NCI-H748 (cell line): Measurements from ENCODE around the gene PSMD12.
"Not testable (repeated sequence)": the region's sequence is repeated elsewhere in the genome, so short reads cannot be mapped to it uniquely, and the experiment has no call there.

Source experiments
- DNase-seq: peaks from one replicate; lab custom pipeline; 2025; ENCODE audit not compliant: unreplicated experiment; lab: John Stamatoyannopoulos, UW

Gene PSMD12

GRCh38 chr17:67359960-67360791 lies 6.2 kb downstream of the PSMD12 start:
- peak; percentile 11 for DNase-seq

DNA sequence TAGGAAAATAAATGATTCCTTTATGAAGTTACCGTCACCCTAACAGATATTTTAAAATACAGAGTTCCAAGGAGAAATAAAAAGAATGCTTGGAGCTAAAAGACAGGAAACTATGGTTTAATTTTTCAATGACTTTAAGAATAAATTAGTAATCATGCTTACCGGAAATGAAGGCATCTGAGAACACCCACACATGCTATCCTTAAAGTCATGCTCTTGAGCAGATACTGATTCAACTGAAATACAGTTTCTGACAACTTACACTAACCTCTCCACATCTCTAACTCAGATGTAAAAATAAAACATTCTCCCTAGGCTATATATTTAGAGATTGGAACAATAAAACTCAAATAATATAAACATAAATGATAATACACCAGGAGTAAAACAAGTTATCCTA lies 7.8 kb downstream of the PSMD12 start:
- no peak for DNase-seq

DNA sequence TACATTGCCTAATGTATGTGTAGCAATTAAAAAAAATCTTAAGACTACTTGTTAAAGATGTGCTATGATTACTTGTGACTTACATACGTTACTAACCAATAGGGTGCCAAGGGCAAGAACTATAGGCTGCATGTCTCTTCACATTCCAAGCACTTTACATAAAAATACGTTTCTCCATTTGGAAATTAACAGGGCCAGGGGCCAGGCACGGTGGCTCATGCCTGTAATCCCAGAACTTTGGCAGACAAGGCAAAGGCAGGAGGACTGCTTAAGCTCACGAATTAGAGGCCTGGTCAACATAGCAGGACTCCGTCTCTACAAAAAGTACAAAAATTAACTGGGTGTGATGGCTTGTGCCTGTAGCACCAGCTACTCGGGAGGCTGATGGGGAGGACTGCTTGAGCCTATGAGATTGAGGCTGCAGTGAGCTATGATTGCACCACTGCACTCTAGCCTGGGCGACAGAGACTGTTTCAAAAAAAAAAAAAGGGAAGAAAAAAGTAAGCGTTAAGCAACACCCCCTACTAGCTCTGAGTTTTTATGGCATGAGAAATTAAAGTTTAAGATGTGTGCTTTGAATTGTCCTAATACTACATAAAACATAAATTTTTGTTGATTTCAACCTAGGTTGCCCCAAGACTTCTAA lies 12.3 kb downstream of the PSMD12 start:
- DNase-seq: no peak

DNA sequence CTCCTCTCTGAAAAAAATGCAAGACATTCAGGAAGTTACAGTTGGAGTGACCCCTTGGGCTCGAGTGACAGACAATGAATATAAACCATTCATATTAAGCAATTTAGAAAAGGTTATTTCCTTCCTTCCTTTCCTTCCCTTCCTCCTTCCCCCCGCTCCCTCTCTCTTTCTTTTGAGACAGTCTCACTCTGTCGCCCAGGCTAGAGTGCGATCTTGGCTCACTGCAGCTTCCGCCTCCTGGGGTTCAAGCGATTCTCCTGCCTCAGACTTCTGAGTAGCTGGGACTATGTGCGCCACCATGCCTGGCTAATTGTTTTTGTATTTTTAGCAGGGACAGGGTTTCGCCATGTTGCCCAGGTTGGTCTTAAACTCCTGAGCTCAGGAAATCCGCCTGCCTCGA lies 13.2 kb downstream of the PSMD12 start:
- no peak for DNase-seq

- DNase-seq: no peak
These were observed 17.0 kb downstream of the PSMD12 start for GRCh38 chr17:67349420-67349819.

DNA sequence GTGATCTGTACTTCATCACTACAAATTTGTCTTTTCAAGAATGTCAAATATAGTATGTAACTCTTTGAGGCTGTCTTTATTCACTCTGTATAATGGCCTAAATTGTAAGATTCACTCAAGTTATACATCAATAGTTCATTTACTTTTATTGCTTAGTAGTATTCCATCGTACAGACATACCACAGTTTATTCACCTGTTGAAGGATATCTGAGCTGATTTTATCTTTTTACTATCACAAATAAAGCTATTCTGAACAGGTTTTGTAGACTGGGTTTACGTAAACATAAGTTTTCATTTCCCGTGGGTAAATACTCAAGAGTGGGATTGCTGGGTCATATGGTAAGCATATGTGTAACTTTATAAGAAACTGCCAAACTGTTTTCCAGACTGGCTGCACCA lies 18.6 kb downstream of the PSMD12 start:
- no peak for DNase-seq

DNA sequence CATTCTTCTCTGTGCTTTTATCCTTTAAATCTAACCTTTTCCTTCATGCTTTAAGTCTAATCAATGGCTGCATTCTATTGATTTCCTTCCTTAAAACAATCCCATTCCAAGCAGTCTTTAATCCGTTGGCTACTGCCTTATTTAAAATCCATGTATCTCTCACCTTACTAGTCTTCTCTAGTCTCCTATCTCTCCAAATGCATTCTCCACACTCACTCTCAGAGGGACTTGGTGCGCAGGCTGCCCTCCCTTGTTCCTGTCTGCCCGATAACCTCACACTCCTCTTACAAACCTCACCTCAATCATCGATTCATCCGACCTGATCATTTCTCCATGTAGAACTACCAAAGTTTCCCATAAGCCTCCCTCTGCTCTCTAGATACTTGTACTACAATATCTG lies 23.1 kb downstream of the PSMD12 start:
- no peak for DNase-seq

GRCh38 chr17:67338353-67338752 lies 28.0 kb downstream of the PSMD12 start:
- DNase-seq: not testable (repeated sequence)

- no peak for DNase-seq
These were observed 29.5 kb downstream of the PSMD12 start for GRCh38 chr17:67336859-67337258.

- no peak for DNase-seq
These were observed 31.0 kb downstream of the PSMD12 start for GRCh38 chr17:67335245-67335835.

- not testable (repeated sequence) for DNase-seq
These were observed 34.2 kb downstream of the PSMD12 start for GRCh38 chr17:67332162-67332508.

GRCh38 chr17:67331381-67332161 lies 34.8 kb downstream of the PSMD12 start:
- DNase-seq: not testable (repeated sequence)

DNA sequence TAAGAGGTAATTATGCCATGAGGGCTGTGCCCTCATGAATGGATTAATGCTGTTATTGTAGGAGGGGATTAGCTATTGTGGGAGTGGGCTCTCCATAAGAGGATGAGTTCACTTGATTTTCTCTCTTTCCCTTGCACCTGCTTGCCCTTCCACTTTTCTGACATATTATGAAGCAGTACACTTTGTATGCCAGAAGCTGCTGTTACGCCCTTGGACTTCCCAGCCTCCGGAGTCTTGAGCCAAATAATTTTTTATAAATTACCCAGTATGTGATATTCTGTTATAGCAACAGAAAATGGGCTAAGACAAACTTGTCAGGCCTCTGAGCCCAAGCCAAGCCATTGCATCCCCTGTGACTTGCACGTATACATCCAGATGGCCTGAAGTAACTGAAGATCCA lies 38.4 kb downstream of the PSMD12 start:
- DNase-seq: no peak

- DNase-seq: not testable (repeated sequence)
These were observed 39.2 kb downstream of the PSMD12 start for GRCh38 chr17:67326959-67327745.

DNA sequence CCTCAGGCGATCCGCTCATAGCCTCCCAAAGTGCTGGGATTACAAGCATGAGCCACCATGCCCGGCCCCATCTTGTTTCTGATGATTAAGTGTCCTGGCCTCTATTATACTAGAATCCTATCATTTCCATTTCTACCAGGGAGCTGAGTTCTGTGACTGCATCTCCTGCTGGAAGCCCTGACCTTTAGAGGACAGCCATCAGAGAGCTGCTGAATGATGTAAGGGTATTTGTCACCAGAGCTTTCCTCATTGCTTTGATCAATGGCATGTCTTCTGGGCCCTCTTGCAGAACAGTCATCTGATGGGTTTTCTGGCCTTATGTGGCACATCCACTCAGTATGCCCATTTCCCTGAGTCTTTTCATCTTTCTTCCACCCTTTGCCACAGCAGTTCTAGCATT lies 39.9 kb downstream of the PSMD12 start:
- no peak for DNase-seq

GRCh38 chr17:67324330-67324729 lies 42.0 kb downstream of the PSMD12 start:
- DNase-seq: no peak

- no peak for DNase-seq
These were observed 42.9 kb downstream of the PSMD12 start for GRCh38 chr17:67323445-67323844.

DNA sequence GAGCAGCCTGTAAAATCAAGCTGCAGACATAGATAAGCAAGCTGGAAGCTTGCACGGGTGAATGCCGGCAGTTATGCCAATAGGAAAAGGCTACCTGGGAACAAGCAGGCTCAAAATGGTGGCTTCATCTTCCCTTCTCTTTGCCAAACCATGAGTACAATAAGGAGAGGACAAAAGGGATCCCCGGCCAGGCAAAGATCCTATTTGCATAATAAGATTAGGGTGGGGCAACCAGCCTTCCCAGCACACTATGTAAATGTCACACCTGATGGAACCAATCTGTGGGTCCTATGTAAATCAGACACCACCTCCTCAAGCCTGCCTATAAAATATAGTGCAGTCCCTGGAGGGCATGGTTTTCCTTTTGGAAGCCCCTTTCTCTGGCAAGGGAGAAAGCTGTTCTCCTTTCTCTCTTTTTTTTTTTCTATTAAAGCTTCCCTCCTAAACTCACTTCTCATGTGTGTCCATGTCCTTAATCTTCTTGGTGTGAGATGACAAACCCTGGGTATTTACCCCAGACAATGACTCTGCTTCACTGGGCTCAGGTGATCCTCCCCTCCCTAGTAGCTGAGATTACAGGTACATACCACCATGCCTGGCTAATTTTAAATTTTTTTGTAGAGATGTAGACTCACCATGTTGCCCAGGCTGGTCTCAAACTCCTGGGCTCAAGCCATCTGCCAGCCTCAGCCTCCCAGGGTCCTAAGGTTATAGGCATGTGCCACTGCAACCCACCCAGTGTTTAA lies 44.2 kb downstream of the PSMD12 start:
- DNase-seq: peak; percentile 84

DNA sequence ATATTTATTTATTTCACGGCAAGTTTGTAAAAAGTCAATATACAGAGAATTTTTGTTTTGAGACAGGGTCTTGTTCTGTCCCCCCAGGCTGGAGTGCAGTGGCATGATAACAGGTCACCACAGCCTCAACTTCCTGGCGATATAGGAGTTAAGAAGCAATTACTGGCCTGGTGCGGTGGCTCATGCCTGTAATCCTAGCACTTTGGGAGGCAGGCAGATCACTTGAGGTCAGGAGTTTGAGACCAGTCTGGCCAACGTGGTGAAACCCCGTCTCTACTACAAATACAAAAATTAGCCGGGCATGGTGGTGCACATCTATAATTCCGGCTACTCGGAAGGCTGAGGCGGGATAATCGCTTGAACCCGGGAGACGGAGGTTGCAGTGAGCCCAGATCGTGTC lies 44.9 kb downstream of the PSMD12 start:
- not testable (repeated sequence) for DNase-seq

DNA sequence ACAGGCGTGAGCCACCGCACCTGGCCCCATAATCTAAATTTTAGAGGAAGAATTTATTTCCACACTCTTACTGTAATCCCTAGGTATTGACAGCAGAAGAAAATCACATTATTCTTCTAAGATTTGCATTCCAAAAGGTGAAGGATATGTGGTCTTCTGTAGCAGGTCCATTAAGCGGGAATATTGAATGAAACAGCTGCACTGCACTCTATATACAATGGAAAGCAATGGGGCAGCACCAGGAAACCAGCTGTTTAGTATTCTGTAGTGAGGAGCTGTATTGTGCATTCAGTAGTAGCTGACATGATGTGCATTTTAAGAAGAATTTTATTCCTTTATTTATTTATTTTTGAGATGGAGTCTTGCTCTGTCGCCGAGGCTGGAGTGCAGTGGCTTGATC lies 49.6 kb downstream of the PSMD12 start:
- no peak for DNase-seq
